WI38 (cell line): ENCODE results near the gene SYN1.

Source experiments
- H3K4me3 ChIP-seq: 2 replicates; pipeline ENCODE4 v1.5.1; 2011; ENCODE audit warnings: low read depth, mild to moderate bottlenecking, control low read depth, low read length
- CTCF ChIP-seq: IDR thresholded peaks from 2 replicates; pipeline ENCODE4 v1.5.1; 2012; ENCODE audit warnings: low read depth, mild to moderate bottlenecking, control low read depth, low read length

SYN1 gene

GRCh38 chrX:47558436-47558835, 61.2 kb downstream of the SYN1 start:
- no peak for TF ChIP-seq CTCF
- no peak overlapping the region for H3K4me3 ChIP-seq

GRCh38 chrX:47556045-47556623, 63.5 kb downstream of the SYN1 start:
- no peak for TF ChIP-seq CTCF
- peak overlapping the region; percentile 51 for H3K4me3 ChIP-seq

- TF ChIP-seq CTCF, result no peak
- no peak overlapping the region for H3K4me3 ChIP-seq
These were observed 76.2 kb downstream of the SYN1 start for GRCh38 chrX:47543496-47543895.

- TF ChIP-seq CTCF, result peak; percentile 44
- H3K4me3 ChIP-seq, result no peak overlapping the region
These were observed 78.7 kb downstream of the SYN1 start for GRCh38 chrX:47540754-47541538.

GRCh38 chrX:47539860-47540259, 79.8 kb downstream of the SYN1 start:
- no peak overlapping the region for H3K4me3 ChIP-seq
- no peak for TF ChIP-seq CTCF

GRCh38 chrX:47530049-47530448, 89.6 kb downstream of the SYN1 start:
- H3K4me3 ChIP-seq, result no peak overlapping the region
- no peak for TF ChIP-seq CTCF

GRCh38 chrX:47529548-47529947, 90.1 kb downstream of the SYN1 start:
- no peak overlapping the region for H3K4me3 ChIP-seq
- no peak for TF ChIP-seq CTCF
